T-helper 2 cell (primary cell): Measurements from ENCODE around the gene GALNT15.

Experiments used
- DNase-seq, 5 experiments: peaks; one replicate each; pipeline versions ENCODE4 v3.0.0 to v3.0.0-alpha.2; 2012 to 2022

GALNT15 gene

DNA sequence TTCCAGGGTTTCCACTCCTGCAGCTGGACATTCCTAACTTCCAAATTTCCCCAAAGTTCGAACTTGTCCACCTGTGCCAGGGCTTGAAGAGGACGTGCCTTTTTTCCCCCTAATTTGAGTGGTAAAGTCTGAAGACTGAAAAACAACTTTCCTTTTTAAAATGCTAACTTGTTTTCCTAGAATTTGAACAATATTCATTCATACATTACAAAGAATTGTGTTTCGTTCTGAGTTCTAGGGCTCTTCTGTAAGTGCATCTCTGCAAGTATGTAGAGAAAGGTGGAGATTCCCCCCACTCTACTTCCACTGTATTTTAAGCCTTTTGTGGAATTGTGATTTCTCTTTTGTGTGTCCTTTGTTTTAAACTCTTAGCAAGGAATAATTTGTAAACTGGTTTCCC is 80.8 kb downstream of the GALNT15 start:
- DNase-seq, result no peak

DNA sequence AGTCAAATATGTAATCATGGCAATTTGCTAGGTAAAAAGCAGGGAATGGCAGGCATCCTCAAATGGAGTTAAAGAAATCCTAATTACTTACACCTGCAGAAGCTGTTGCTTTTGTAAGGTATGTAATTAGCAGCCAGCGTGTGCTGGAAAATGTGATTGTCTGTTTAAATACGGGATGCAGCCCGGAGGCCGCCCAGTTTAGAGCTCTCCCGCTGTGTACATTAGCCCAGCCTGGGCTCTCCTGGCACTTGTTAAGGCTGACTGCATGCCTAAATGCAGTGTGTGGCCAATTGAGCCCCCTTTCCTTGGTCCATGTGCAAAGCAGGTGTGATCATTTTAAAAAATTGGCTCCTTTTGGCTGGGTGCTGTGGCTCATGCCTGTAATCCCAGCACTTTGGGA is 81.2 kb downstream of the GALNT15 start:
- DNase-seq, result no peak

DNA sequence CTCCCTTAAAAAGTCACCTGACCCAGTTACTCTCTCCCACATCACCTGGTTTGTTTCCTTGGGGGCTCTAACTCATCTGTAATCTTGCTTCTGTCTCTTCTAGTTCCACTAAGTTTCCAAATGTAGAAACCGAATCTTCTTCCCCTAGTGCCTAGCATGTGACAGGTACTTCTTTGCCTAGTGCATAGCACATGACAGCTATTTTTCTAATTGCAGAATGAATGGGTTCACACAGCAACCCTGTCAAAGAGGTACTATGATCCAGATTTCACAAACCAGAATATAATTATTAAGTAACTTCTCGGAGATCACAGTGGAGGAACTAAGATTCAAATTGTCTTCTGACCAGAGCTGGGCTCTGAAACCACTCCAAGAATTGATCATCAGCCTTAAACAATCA is 82.8 kb downstream of the GALNT15 start:
- no peak for DNase-seq

DNA sequence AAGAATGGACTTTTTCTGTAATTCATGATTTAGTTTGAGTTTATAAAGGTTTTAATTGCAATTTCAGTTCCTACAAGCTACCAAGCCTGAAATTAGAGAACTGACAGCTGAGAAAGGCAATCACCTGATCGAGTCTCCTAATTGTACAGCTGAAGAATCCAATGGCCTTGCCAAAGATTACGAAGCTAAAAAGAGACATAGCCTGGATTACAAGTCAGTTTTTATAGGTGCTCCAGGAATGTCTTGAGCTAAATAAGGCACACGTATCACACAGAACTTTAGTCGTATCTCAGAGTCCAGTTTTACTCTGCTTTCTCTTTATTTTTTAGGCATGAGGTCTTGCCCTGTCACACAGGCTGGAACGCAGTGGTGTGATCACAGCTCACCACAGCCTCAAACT is 83.7 kb downstream of the GALNT15 start:
- no peak for DNase-seq

DNA sequence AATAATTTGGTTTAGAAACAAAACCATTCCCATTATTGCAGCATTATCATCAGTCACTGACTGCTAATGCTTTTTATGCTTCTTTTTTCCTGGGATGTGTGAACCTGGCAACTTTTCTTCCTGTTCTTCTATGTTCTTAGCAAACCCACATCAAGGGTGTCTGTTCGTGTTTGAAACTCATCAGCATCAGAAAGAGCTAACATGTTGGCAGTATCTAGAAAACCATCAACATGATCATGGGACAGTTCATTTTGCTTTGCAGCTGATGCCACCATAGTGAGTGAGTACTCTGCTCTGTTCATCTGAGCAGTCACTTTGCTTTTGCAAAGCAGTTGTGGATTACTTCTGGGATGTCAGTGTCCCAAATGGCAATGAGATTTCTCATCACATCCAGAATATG is 84.4 kb downstream of the GALNT15 start:
- no peak for DNase-seq

- no peak for DNase-seq
Observed at GRCh38 chr3:16260046-16260445, 85.6 kb downstream of the GALNT15 start.

DNA sequence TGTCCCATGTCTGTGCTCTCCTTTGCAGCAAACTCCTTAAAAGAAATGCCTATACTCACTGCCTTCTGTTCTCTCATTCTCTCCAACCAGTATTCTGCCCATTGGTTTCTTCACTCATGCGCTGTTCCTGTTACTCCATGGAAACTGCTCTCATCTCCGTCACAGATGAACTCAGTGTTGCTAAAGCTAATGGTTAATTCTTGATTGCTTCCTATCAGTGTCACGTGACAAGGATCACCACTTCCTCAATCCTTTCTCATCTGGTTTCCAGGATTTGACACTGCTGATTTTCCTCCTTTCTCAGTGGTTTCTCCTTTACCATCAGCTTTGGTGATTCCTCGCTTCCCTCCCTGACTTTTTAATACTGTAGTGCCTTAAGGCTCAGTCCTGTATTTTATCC is 87.7 kb downstream of the GALNT15 start:
- no peak for DNase-seq

DNA sequence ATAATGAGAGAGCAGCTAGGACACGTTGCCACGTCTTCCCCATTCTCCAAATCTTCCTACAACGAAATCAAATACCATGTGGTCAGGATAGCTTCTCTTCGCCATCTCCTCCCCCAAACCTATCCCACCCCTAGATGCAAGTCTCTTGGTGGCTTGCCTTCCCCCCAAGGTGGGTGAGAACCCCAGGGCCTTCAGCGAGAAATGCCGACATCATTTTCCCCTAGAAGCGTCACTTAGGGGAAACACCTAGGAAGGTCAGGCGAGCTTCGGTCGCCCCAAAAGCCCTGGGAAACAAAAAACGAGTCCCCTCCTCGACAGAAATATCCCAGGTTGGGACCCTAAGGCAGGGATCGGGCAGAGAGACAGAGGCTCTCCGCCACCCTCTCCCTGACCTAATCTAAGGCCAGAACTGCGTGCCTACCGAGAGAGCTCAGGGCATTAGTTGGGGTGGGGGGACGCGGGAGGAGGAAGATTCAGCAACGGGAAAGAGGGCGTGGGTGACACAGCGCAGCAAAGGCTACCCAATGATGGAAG is 89.8 kb downstream of the GALNT15 start:
- no peak for DNase-seq

GRCh38 chr3:16264708-16265454 is 90.4 kb downstream of the GALNT15 start, which contains the start of the genes DPH3 and OXNAD1:
DPH3 (minus strand) TSS chr3:16264943; CDS start chr3:16264876, 67 bp downstream.
OXNAD1 (plus strand) TSS chr3:16265212; CDS start chr3:16270953, 5,741 bp downstream.
- peak; percentile 96 to 99 (median 98) for DNase-seq

DNA sequence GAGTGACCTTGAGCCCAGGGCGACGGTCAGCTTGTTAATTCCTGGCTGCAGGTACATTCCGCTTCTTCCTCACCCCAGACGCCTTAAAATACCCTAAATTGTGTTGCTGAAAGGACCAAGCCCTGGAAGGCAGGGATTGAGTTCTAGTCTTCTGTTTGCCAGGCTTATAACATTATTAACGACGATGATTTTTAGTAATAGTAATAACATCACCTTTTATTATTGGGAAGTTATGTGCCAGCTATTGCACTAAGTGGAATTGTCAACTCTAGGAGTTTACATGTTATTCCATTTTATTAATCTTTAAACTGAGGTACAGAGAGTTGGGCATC is 90.9 kb downstream of the GALNT15 start:
- no peak for DNase-seq

GRCh38 chr3:16266714-16267113 is 92.2 kb downstream of the GALNT15 start:
- no peak for DNase-seq

GRCh38 chr3:16270855-16271254 is 96.4 kb downstream of the GALNT15 start:
- DNase-seq, result no peak

GRCh38 chr3:16272588-16272987 is 98.1 kb downstream of the GALNT15 start:
- DNase-seq, result no peak

DNA sequence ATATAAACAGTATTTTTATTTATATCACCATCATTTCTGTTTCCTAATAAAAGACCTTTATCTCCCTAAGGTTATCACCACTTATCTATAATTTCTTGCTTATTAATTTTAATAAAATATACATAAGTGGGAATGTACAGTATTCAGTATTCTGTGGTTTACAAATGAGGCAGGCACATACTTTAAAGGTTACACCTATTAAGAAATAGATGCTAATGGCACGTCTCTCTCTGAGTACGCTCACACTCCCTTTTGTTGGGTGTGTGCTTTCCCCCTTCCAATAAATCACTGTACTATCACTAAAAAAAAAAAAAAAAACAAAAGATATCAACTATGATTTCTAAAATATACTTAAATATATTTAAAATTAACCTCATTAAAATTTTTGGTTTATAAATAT is 99.4 kb downstream of the GALNT15 start:
- DNase-seq, result no peak

DNA sequence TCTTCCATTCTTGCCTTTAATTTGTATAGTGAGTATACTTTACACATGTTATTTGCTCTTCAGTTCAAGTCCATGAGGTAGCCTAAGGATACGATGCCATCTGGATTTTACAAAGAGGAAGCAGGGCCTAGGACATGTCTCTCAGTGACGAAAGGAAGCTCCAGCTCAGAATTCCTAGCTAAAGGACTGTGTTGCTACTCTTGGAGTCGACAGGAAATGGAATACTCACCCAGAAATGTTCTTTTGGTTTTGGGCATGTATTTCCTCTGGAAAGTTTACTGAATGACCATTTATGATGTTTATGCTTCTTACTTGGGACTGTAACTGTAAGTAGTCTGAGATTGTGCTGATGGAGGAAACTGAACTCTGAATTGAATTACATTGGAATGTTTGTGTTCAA is 103.0 kb downstream of the GALNT15 start:
- no peak for DNase-seq

GRCh38 chr3:16279010-16279801 is 104.7 kb downstream of the GALNT15 start:
- DNase-seq, result no peak

DNA sequence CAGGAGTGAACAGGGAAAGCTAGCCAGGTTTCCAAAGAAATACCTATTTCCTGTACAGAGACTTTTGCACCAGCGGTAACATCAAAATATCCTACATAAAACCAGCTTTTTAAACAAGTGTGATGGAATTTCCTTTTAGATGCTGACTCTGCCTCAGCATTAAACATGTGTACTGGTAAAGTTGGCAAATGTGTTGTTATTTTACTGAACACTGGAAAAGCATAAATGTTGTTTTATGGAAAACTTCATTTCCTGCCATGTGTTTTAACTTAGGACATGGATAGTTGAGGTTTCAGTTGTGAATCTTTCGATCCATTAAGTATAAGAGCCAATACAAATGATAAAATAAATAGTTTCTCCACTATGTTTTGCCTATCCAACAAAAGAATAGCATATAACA is 106.2 kb downstream of the GALNT15 start:
- DNase-seq, result no peak
